B cell (primary cell): ENCODE measurements around the gene CYP26B1. TPM values are rescaled to one million over a fixed set of nuclear protein-coding genes. Genes with fewer than 3 reads are reported as not detected.

Source experiments
- ATAC-seq: fragments of 200-7000 bp; cut with Tn5 transposase; one replicate; pipeline ENCODE4 v1.10.0; 2021; ENCODE audit warnings: low read depth, mild to moderate bottlenecking, moderate number of reproducible peaks, moderate library complexity
- CTCF ChIA-PET: fragments of 350-600 bp; sonication (Branson Sonifier 250); formaldehyde crosslinking; loops from one replicate; lab custom pipeline; 2021; ENCODE audit warnings: antibody characterized with exemption, inconsistent platforms; lab: Charles Lee
- POLR2A ChIA-PET: fragments of 350-600 bp; sonication (Branson Sonifier 250); formaldehyde crosslinking; loops from one replicate; lab custom pipeline; 2021; ENCODE audit warnings: antibody characterized with exemption; lab: Charles Lee
- DNase-seq: peaks from one replicate; pipeline ENCODE4 v3.0.0; 2013
- H2AFZ ChIP-seq: 2 replicates; pipeline ENCODE4 v1.6.1; 2012; ENCODE audit warnings: mild to moderate bottlenecking, low read depth, low read length; ENCODE audit not compliant: insufficient read depth, poor library complexity, severe bottlenecking
- H3K27ac ChIP-seq, 2 donors: 1 replicate in 1 of 2; 2 replicates in 1 of 2; pipeline ENCODE4 v1.5.1; 2012 to 2013; ENCODE audit warnings: low read length in 2 of 2, mild to moderate bottlenecking in 2 of 2, moderate library complexity in 1 of 2
- H3K27me3 ChIP-seq, 4 experiments: fragments of 200-600 bp in 1 of 4; sonication (generic) in 1 of 4; replicated peaks in 1 of 4; 1 replicate in 2 of 4; 2 replicates in 2 of 4; pipeline versions ENCODE4 v1.6.1 to v1.7.0; 2013 to 2016; ENCODE audit warnings: low read length in 3 of 4, mild to moderate bottlenecking in 2 of 4, mixed read lengths in 1 of 4, moderate library complexity in 1 of 4; ENCODE audit not compliant: insufficient read depth in 4 of 4, control insufficient read depth in 3 of 4; ENCODE audit errors: control extremely low read depth in 1 of 4
- H3K36me3 ChIP-seq, 2 experiments: replicated peaks in 1 of 2; 1 replicate in 1 of 2; 2 replicates in 1 of 2; pipeline versions ENCODE4 v1.6.1 to v1.7.1; 2013; ENCODE audit warnings: low read length in 1 of 2; ENCODE audit not compliant: insufficient read depth in 2 of 2, control insufficient read depth in 1 of 2; ENCODE audit errors: control extremely low read depth in 1 of 2, extremely low read depth in 1 of 2
- H3K4me1 ChIP-seq, 2 donors: fragments of 200-600 bp in 1 of 2; sonication (generic) in 1 of 2; 1 replicate in 1 of 2; 2 replicates in 1 of 2; pipeline versions ENCODE4 v1.5.1 to v1.6.1; 2013 to 2017; ENCODE audit warnings: low read length in 2 of 2; ENCODE audit not compliant: control insufficient read depth in 2 of 2, insufficient read depth in 2 of 2
- H3K4me2 ChIP-seq: replicated peaks from 2 replicates; pipeline ENCODE3; 2012; ENCODE audit warnings: mild to moderate bottlenecking, low read depth, low read length; ENCODE audit not compliant: poor library complexity, severe bottlenecking
- H3K4me3 ChIP-seq, 5 experiments: fragments of 200-600 bp in 1 of 5; sonication (generic) in 1 of 5; 1 replicate in 3 of 5; 2 replicates in 2 of 5; pipeline versions ENCODE4 v1.5.1 to v1.7.0; 2011 to 2016; ENCODE audit warnings: low read length in 4 of 5, mild to moderate bottlenecking in 4 of 5, low read depth in 2 of 5, control low read depth in 1 of 5, moderate library complexity in 1 of 5; ENCODE audit not compliant: insufficient read depth in 1 of 5; ENCODE audit errors: control extremely low read depth in 1 of 5, extremely low read depth in 1 of 5
- H3K79me2 ChIP-seq: fragments of 200-600 bp; sonication (generic); one replicate; pipeline ENCODE4 v1.6.0; 2016; ENCODE audit warnings: low read length; ENCODE audit not compliant: control insufficient read depth, insufficient read depth
- H3K9ac ChIP-seq: fragments of 200-600 bp; sonication (generic); 2 replicates; pipeline ENCODE4 v1.6.1; 2017; ENCODE audit warnings: mild to moderate bottlenecking, low read length, moderate library complexity
- H3K9me3 ChIP-seq, 3 donors: one replicate each; pipeline versions ENCODE4 v1.6.1 to v1.7.1; 2013; ENCODE audit warnings: low read length in 2 of 3; ENCODE audit not compliant: control insufficient read depth in 2 of 3, insufficient read depth in 1 of 3; ENCODE audit errors: control extremely low read depth in 1 of 3
- H4K20me1 ChIP-seq: 2 replicates; pipeline ENCODE4 v1.6.0; 2012; ENCODE audit warnings: mild to moderate bottlenecking, low read length; ENCODE audit not compliant: insufficient read depth, control insufficient read depth, poor library complexity, severe bottlenecking
- H3K27ac Mint-ChIP-seq: one replicate; pipeline ENCODE4 v1.8.0; 2021; ENCODE audit warnings: mixed read lengths
- H3K27me3 Mint-ChIP-seq: one replicate; pipeline ENCODE4 v1.8.0; 2021; ENCODE audit warnings: mixed read lengths
- H3K4me1 Mint-ChIP-seq: one replicate; pipeline ENCODE4 v1.8.0; 2021; ENCODE audit warnings: mixed read lengths
- H3K4me3 Mint-ChIP-seq: one replicate; pipeline ENCODE4 v1.8.0; 2021; ENCODE audit warnings: mixed read lengths
- H3K9me3 Mint-ChIP-seq: one replicate; pipeline ENCODE4 v1.8.0; 2022; ENCODE audit warnings: mixed read lengths; ENCODE audit not compliant: insufficient read depth
- EZH2 ChIP-seq: IDR thresholded peaks from 2 replicates; pipeline ENCODE4 v1.6.1; 2012; ENCODE audit warnings: borderline replicate concordance, low read depth, mild to moderate bottlenecking, moderate library complexity, low read length; ENCODE audit not compliant: insufficient read depth, poor library complexity, severe bottlenecking
- WGBS: methylation state at CpG from one replicate; pipeline ENCODE4 v1.1.5; 2013; ENCODE audit warnings: missing lambda C conversion rate; ENCODE audit not compliant: insufficient coverage; 5-methylcytosine and 5-hydroxymethylcytosine counted together
- intact Hi-C: fragments of 100-400 bp; cut with micrococcal nuclease; formaldehyde crosslinking; loops from one replicate; pipeline ENCODE4 v1.10.0; 2022
- polyA plus RNA-seq: library from polyadenylated mRNA; depleted of rRNA; stranded (reverse); fragments of >200 nt; gene quantifications from 2 replicates; pipeline ENCODE4 v1.2.3, GENCODE V29; 2012
- total RNA-seq, 2 donors: library from RNA; stranded (reverse); fragments of 120-200 nt in 1 of 2; gene quantifications; 1 replicate in 1 of 2; 2 replicates in 1 of 2; pipeline versions ENCODE4 v1.2.3 to v1.2.4, GENCODE V29; 2013 to 2022
- TF ChIP-seq, protein P1 (sequence below): fragments of 200-600 bp; IDR thresholded peaks from one replicate; pipeline ENCODE4 v1.8.0; 2022; ENCODE audit warnings: antibody characterized with exemption, mild to moderate bottlenecking

CYP26B1 gene
- total and polyA plus RNA-seq, 2 donors (not counting 1 experiment from before 2014, with no cell fraction given) = not detected

- Histone ChIP-seq H3K4me2 (no peak overlapping the region), H2AFZ (no peak overlapping the region), H3K79me2 (no peaks in the 10 kb centered on the region), H3K9ac (no peak overlapping the region), H3K4me1 (peaks cover 15 to 17% of the 10 kb centered on the region in 2 donors), H3K36me3 (no peaks in the 10 kb centered on the region), H3K4me3 (no peak overlapping the region), H3K27me3 (peaks cover 0 to 42% (median 13%) of the 10 kb centered on the region in 4 experiments), H4K20me1 (no peaks in the 10 kb centered on the region), H3K27ac (no peak overlapping the region), H3K9me3 (peaks cover 0 to 4% (median 0%) of the 10 kb centered on the region in 3 donors)
- TF ChIP-seq, protein P1, sequence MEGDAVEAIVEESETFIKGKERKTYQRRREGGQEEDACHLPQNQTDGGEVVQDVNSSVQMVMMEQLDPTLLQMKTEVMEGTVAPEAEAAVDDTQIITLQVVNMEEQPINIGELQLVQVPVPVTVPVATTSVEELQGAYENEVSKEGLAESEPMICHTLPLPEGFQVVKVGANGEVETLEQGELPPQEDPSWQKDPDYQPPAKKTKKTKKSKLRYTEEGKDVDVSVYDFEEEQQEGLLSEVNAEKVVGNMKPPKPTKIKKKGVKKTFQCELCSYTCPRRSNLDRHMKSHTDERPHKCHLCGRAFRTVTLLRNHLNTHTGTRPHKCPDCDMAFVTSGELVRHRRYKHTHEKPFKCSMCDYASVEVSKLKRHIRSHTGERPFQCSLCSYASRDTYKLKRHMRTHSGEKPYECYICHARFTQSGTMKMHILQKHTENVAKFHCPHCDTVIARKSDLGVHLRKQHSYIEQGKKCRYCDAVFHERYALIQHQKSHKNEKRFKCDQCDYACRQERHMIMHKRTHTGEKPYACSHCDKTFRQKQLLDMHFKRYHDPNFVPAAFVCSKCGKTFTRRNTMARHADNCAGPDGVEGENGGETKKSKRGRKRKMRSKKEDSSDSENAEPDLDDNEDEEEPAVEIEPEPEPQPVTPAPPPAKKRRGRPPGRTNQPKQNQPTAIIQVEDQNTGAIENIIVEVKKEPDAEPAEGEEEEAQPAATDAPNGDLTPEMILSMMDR = no peak
- no peak for TF ChIP-seq EZH2
- no peak for ATAC-seq
- intact Hi-C loops = no loop called here
- H3K4me3 Mint-ChIP-seq = no peak overlapping the region
- H3K27me3 Mint-ChIP-seq = peaks cover 52% of the 10 kb centered on the region
- no peak overlapping the region for H3K27ac Mint-ChIP-seq
- CTCF ChIA-PET = interaction anchor here (1.2 kb wide), 1 partner anchor 607 kb away, joined by 3 read pairs; no protein-coding TSS in a partner anchor
- 84% methylated on average over 16 of the region's 18 CpGs for WGBS
- no peaks in the 10 kb centered on the region for H3K9me3 Mint-ChIP-seq
- no peak for DNase-seq
- POLR2A ChIA-PET = no interaction called here
- peaks cover 20% of the 10 kb centered on the region for H3K4me1 Mint-ChIP-seq
These were observed 5.5 kb upstream of the CYP26B1 start for GRCh38 chr2:72153026-72153791.

GRCh38 chr2:72150861-72151356, 3.2 kb upstream of the CYP26B1 start:
- peaks cover 33% of the 10 kb centered on the region for H3K4me1 Mint-ChIP-seq
- H3K4me2 ChIP-seq = no peak overlapping the region
- H3K9ac ChIP-seq = no peak overlapping the region
- peaks cover 30 to 36% of the 10 kb centered on the region in 2 donors for H3K4me1 ChIP-seq
- ChIA-PET CTCF (interaction anchor here (0.8 to 1.9 kb wide), 12 partner anchors 8 to 851 kb away, joined by 3 to 15 read pairs (median 4); no protein-coding TSS in a partner anchor), POLR2A (no interaction called here)
- peaks cover 0 to 17% (median 6%) of the 10 kb centered on the region in 3 donors for H3K9me3 ChIP-seq
- peaks cover 0 to 64% (median 28%) of the 10 kb centered on the region in 4 experiments for H3K27me3 ChIP-seq
- H3K4me3 ChIP-seq = no peak overlapping the region
- TF ChIP-seq, protein P1 = no peak
- TF ChIP-seq EZH2 = no peak
- H2AFZ ChIP-seq = no peak overlapping the region
- H3K9me3 Mint-ChIP-seq = no peaks in the 10 kb centered on the region
- no peak overlapping the region for H3K27ac ChIP-seq
- ATAC-seq (no peak), DNase-seq (no peak)
- no peaks in the 10 kb centered on the region for H3K36me3 ChIP-seq
- H3K4me3 Mint-ChIP-seq = no peak overlapping the region
- WGBS = no CpG with 5 or more reads among the region's 2 CpGs
- H3K27me3 Mint-ChIP-seq = peaks cover 56% of the 10 kb centered on the region
- no peaks in the 10 kb centered on the region for H4K20me1 ChIP-seq
- intact Hi-C loops = no loop called here
- H3K27ac Mint-ChIP-seq = no peak overlapping the region
- no peaks in the 10 kb centered on the region for H3K79me2 ChIP-seq
